GM18498 (cell line): Measurements from ENCODE around the gene FGF16.
"Not testable (repeated sequence)": the region's sequence is repeated elsewhere in the genome, so short reads cannot be mapped to it uniquely, and the experiment has no call there.

Experiments
- ATAC-seq: cut with Tn5 transposase; IDR thresholded peaks from one replicate; pipeline ENCODE4 v1.9.1; 2021; ENCODE audit warnings: mild to moderate bottlenecking, moderate library complexity; ENCODE audit not compliant: unreplicated experiment

Gene FGF16

DNA sequence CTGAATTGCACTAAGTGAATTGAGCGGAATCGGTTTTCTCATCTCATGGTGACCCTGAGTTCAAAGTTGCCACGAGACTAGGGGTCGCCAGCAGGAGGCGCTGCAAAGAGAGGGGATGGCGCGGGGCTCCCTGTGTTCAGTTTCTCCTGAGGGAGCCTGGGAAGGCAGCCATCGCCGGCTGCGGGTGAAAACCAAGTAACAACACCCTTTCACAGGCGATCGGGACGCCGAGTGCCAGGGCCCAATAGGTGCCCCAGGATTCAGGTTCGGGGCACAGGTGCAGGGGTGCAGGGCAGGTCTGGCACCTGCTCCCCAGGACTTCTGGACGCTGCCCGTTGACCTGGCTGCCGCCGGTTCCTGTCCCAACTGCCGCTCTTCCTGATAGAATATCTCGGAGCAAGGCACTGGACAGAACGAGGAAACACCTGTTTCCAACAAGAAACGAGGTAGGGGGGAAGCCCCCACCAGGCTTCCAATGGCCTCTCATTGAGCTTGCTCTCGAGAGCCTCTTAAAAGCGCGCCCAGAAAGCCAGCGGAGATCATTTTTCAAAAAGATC lies 1.1 kb upstream of the FGF16 start:
- ATAC-seq = no peak

DNA sequence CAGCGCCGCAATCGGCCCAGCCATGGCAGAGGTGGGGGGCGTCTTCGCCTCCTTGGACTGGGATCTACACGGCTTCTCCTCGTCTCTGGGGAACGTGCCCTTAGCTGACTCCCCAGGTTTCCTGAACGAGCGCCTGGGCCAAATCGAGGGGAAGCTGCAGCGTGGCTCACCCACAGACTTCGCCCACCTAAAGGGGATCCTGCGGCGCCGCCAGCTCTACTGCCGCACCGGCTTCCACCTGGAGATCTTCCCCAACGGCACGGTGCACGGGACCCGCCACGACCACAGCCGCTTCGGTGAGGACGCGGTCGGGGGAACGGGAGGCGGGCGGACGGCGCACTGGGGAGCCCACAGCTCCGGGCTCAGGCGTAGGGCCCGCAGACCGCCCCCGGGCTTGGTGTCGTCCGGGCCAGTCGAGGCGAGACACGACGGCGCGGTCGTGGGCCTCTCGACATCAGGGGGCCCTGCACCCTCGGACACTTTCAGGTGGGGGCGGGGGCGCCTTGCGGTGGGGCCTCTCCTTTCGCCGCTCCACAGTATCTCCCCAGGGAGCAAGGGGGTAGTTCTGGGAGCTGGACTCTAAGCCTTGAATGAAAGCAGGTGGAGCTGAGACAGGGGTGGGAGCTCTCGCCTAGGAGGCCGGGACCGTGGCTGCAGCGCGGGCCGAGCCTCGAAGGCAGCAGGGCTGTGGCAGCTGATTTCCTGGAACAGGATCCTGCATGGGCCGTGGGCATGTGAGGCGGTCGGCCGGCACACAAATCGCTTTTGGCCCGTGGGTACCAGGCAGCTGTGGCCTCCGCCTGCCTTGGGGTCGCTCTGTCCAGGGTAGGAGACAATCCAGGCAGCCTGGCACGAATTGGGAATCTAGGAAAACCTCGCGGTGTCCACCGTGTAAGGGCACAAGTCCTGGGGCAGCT lies 722 bp downstream of the FGF16 start:
- no peak for ATAC-seq

GRCh38 chrX:77450415-77450814 lies 3.2 kb downstream of the FGF16 start:
- ATAC-seq = no peak

- no peak for ATAC-seq
These were observed 3.8 kb downstream of the FGF16 start for GRCh38 chrX:77450996-77451395.

- ATAC-seq = no peak
These were observed 6.0 kb downstream of the FGF16 start for GRCh38 chrX:77453190-77453589.

GRCh38 chrX:77455437-77455836 lies 8.2 kb downstream of the FGF16 start:
- no peak for ATAC-seq

DNA sequence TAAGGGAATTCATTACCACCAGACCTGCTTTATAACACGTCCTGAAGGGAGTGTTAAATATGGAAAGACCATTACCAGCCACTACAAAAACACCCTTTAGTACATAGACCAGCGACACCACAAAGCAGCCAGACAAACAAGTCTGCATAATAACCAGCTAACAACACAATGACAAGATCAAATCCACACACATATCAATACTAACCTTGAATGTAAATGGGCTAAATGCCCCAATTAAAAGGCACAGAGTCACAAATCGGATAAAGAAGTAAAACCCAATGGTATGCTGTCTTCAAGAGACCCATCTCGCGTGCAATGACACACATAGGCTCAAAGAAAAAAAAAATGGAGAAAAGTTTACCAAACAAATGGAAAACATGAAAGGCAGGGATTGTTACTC lies 36.9 kb downstream of the FGF16 start:
- ATAC-seq = no peak

- no peak for ATAC-seq
These were observed 46.7 kb downstream of the FGF16 start for GRCh38 chrX:77493677-77494553.

GRCh38 chrX:77500164-77500563 lies 53.0 kb downstream of the FGF16 start:
- ATAC-seq = not testable (repeated sequence)

DNA sequence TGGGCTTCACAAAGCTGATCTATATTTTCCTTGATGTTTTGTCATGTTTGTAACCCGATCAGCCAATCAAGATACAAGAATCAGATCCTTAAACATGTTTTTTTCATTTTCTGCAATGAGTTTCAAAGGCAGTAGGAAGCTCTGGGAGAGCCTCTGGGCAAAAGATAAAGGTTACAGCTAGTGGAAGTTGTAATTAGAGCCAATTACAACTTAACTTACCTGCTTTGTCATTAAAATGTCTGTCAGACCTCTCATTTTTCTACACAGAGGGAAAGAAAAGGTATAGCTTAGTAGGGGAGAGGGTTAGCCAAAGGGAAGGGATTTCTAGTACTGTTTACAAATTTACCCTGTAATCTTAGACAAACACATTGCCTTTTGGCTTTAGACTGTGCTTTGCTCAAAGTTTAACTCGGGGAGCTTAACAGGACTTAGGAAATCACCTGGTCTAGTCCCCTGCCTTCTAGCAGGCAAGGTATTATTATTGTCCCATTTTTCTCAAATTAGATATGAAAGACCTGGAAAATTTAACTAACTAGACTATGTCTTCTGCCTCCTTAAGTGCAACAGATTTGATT lies 55.8 kb downstream of the FGF16 start:
- no peak for ATAC-seq

GRCh38 chrX:77505227-77505626 lies 58.0 kb downstream of the FGF16 start:
- ATAC-seq = no peak
